ENCODE results near the gene AHNAK2. TPM values are rescaled to one million over a fixed set of nuclear protein-coding genes. Genes with fewer than 3 reads are reported as not detected.
"Not testable (repeated sequence)": the region's sequence is repeated elsewhere in the genome, so short reads cannot be mapped to it uniquely, and the experiment has no call there.

Gene AHNAK2
- total and polyA plus RNA-seq, 2 experiments from 2014 or later, result 1.8 to 4.6 TPM

GRCh38 chr14:104892531-104893434 is 85.4 kb downstream of the AHNAK2 start:
- Histone ChIP-seq H4K20me1 (ENCODE audit: insufficient read depth, poor library complexity, severe bottlenecking) (no peaks in the 10 kb centered on the region), H3K9me2 (replicated peaks; ENCODE audit: insufficient read depth) (no peaks in the 10 kb centered on the region), H3K4me1 (ENCODE audit: insufficient read depth) (no peaks in the 10 kb centered on the region), H3K36me3 (replicated peaks; ENCODE audit: insufficient read depth, low read depth) (no peaks in the 10 kb centered on the region), H3K79me2 (no peaks in the 10 kb centered on the region), H3K4me3 (no peak overlapping the region), H2AFZ (no peak overlapping the region), H3K27ac (no peak overlapping the region), H3K27me3 (no peaks in the 10 kb centered on the region), H3K4me2 (no peak overlapping the region), H3K9me3 (ENCODE audit: low read depth) (no peaks in the 10 kb centered on the region)
- DNase-seq (ENCODE audit: low spot score), result peak; percentile 4
- WGBS (ENCODE audit: low lambda C conversion rate, missing lambda C conversion rate), result 81% methylated on average over 31 of the region's 31 CpGs
- TF ChIP-seq EZH2 (IDR thresholded peaks at IDR 0.05; ENCODE audit: borderline replicate concordance) (no peak), EZH2phosphoT487 (IDR thresholded peaks at IDR 0.05; ENCODE audit: low read depth, severe bottlenecking, unreplicated experiment) (no peak), CTCF (IDR thresholded peaks at IDR 0.05; ENCODE audit: poor library complexity) (no peak)

- TF ChIP-seq EZH2 (IDR thresholded peaks at IDR 0.05; ENCODE audit: borderline replicate concordance) (no peak), EZH2phosphoT487 (IDR thresholded peaks at IDR 0.05; ENCODE audit: low read depth, severe bottlenecking, unreplicated experiment) (no peak), CTCF (IDR thresholded peaks at IDR 0.05; ENCODE audit: poor library complexity) (no peak)
- Histone ChIP-seq H3K36me3 (replicated peaks; ENCODE audit: insufficient read depth, low read depth) (no peaks in the 10 kb centered on the region), H3K4me2 (no peak overlapping the region), H3K4me1 (ENCODE audit: insufficient read depth) (no peaks in the 10 kb centered on the region), H3K9me3 (ENCODE audit: low read depth) (no peaks in the 10 kb centered on the region), H3K4me3 (no peak overlapping the region), H2AFZ (no peak overlapping the region), H3K79me2 (no peaks in the 10 kb centered on the region), H3K27ac (no peak overlapping the region), H4K20me1 (ENCODE audit: insufficient read depth, poor library complexity, severe bottlenecking) (no peaks in the 10 kb centered on the region), H3K9me2 (replicated peaks; ENCODE audit: insufficient read depth) (no peaks in the 10 kb centered on the region), H3K27me3 (no peaks in the 10 kb centered on the region)
- DNase-seq (ENCODE audit: low spot score), result peak; percentile 5
- WGBS (ENCODE audit: low lambda C conversion rate, missing lambda C conversion rate), result 84% methylated on average over 8 of the region's 13 CpGs
Measured at GRCh38 chr14:104891664-104892530, 86.3 kb downstream of the AHNAK2 start.

GRCh38 chr14:104891121-104891551 is 87.0 kb downstream of the AHNAK2 start:
- H3K9me3 ChIP-seq (ENCODE audit: low read depth), result no peaks in the 10 kb centered on the region
- no peak overlapping the region for H3K4me2 ChIP-seq
- H3K27me3 ChIP-seq, result no peaks in the 10 kb centered on the region
- no peaks in the 10 kb centered on the region for H3K36me3 ChIP-seq (replicated peaks; ENCODE audit: insufficient read depth, low read depth)
- no peaks in the 10 kb centered on the region for H3K79me2 ChIP-seq
- 93% methylated on average over 4 of the region's 4 CpGs for WGBS (ENCODE audit: low lambda C conversion rate, missing lambda C conversion rate)
- TF ChIP-seq EZH2phosphoT487 (IDR thresholded peaks at IDR 0.05; ENCODE audit: low read depth, severe bottlenecking, unreplicated experiment) (no peak), CTCF (IDR thresholded peaks at IDR 0.05; ENCODE audit: poor library complexity) (no peak), EZH2 (IDR thresholded peaks at IDR 0.05; ENCODE audit: borderline replicate concordance) (no peak)
- peak; percentile 3 for DNase-seq (ENCODE audit: low spot score)
- no peaks in the 10 kb centered on the region for H3K9me2 ChIP-seq (replicated peaks; ENCODE audit: insufficient read depth)
- no peaks in the 10 kb centered on the region for H3K4me1 ChIP-seq (ENCODE audit: insufficient read depth)
- no peaks in the 10 kb centered on the region for H4K20me1 ChIP-seq (ENCODE audit: insufficient read depth, poor library complexity, severe bottlenecking)
- H3K27ac ChIP-seq, result no peak overlapping the region
- no peak overlapping the region for H2AFZ ChIP-seq
- no peak overlapping the region for H3K4me3 ChIP-seq

- H2AFZ ChIP-seq; H3K4me2 ChIP-seq; DNase-seq (ENCODE audit: low spot score); H3K4me1 ChIP-seq (ENCODE audit: insufficient read depth); H3K27me3 ChIP-seq; H3K9me3 ChIP-seq (ENCODE audit: low read depth); H4K20me1 ChIP-seq (ENCODE audit: insufficient read depth, poor library complexity, severe bottlenecking); H3K79me2 ChIP-seq; H3K27ac ChIP-seq; H3K9me2 ChIP-seq (replicated peaks; ENCODE audit: insufficient read depth); H3K4me3 ChIP-seq; H3K36me3 ChIP-seq (replicated peaks; ENCODE audit: insufficient read depth, low read depth): not testable (repeated sequence)
Measured at GRCh38 chr14:104890292-104890691, 87.9 kb downstream of the AHNAK2 start.

Measured in hepatocyte (in vitro differentiated cells).